ENCODE results near the gene RAPGEF4. TPM values are rescaled to one million over a fixed set of nuclear protein-coding genes. Genes with fewer than 3 reads are reported as not detected.

Gene RAPGEF4
- total RNA-seq, 1 experiment from 2014 or later = 0.59 TPM

DNA sequence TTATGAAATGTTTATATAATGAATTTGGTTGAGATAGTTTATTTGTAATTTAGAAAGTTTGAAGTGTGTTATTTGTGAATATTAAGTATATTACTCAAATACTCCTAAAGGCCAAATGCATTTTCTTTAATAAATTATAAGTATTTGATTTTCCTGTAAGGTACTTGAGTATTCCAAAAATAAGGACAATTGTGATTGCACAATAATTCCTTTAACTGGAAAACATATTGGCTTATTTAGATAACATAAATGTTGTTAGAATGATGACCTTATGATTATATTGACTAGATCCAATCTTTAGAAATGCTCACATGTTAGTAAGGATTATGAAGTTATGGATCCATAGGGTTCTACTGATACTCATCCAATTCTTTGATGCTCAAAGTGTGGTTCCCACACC is 214.9 kb downstream of the RAPGEF4 start:
- Histone ChIP-seq H3K4me2 (ENCODE audit: low read length) (no peak overlapping the region), H3K9ac (ENCODE audit: low read length) (no peak overlapping the region), H3K27ac (ENCODE audit: low read depth, low read length) (no peak overlapping the region), H3K9me2 (ENCODE audit: insufficient read depth) (no peaks in the 10 kb centered on the region), H3K27me3 (ENCODE audit: insufficient read depth, low read length) (no peaks in the 10 kb centered on the region), H4K20me1 (ENCODE audit: insufficient read depth) (no peaks in the 10 kb centered on the region), H3K36me3 (ENCODE audit: control insufficient read depth in 1 of 2, insufficient read depth in 2 of 2, low read length in 2 of 2) (no peaks in the 10 kb centered on the region), H3K4me1 (ENCODE audit: control insufficient read depth in 1 of 2, insufficient read depth in 2 of 2, low read length in 2 of 2) (no peaks in the 10 kb centered on the region), H3K4me3 (replicated peaks in 1 of 2; ENCODE audit: low read depth in 1 of 2, low read length in 2 of 2) (no peak overlapping the region), H3K9me3 (ENCODE audit: control insufficient read depth in 1 of 2, insufficient read depth in 1 of 2, low read depth in 1 of 2, low read length in 2 of 2) (no peaks in the 10 kb centered on the region), H3K79me2 (ENCODE audit: insufficient read depth, low read length) (no peaks in the 10 kb centered on the region), H2AFZ (ENCODE audit: low read depth, low read length, poor library complexity, severe bottlenecking) (no peak overlapping the region)
- ChIA-PET CTCF (no interaction called here), POLR2A (no interaction called here), RAD21 (ENCODE audit: low non-redundant PET in 1 of 2, low total read pairs in 2 of 2, uncharacterized antibody in 2 of 2, unreplicated experiment in 2 of 2) (no interaction called here)
- no TSS peak for BruUV-seq (replicated peaks)
- no peak for TF ChIP-seq CEBPB (IDR thresholded peaks at IDR 0.05; ENCODE audit: low read depth)
- no peak for TF ChIP-seq ELF1 (IDR thresholded peaks at IDR 0.05; ENCODE audit: borderline replicate concordance, low read depth)
- TF ChIP-seq CBX3 (IDR thresholded peaks at IDR 0.05; ENCODE audit: low read depth) = no peak
- no peak for TF ChIP-seq POLR2A (IDR thresholded peaks at IDR 0.05; ENCODE audit: borderline replicate concordance, extremely low read depth, insufficient read depth, insufficient read length)
- TF ChIP-seq, protein P1, sequence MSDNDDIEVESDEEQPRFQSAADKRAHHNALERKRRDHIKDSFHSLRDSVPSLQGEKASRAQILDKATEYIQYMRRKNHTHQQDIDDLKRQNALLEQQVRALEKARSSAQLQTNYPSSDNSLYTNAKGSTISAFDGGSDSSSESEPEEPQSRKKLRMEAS (IDR thresholded peaks at IDR 0.05) = no peak
- TF ChIP-seq, protein P2, sequence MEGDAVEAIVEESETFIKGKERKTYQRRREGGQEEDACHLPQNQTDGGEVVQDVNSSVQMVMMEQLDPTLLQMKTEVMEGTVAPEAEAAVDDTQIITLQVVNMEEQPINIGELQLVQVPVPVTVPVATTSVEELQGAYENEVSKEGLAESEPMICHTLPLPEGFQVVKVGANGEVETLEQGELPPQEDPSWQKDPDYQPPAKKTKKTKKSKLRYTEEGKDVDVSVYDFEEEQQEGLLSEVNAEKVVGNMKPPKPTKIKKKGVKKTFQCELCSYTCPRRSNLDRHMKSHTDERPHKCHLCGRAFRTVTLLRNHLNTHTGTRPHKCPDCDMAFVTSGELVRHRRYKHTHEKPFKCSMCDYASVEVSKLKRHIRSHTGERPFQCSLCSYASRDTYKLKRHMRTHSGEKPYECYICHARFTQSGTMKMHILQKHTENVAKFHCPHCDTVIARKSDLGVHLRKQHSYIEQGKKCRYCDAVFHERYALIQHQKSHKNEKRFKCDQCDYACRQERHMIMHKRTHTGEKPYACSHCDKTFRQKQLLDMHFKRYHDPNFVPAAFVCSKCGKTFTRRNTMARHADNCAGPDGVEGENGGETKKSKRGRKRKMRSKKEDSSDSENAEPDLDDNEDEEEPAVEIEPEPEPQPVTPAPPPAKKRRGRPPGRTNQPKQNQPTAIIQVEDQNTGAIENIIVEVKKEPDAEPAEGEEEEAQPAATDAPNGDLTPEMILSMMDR (IDR thresholded peaks at IDR 0.05 in 2 of 3, conservative IDR thresholded peaks at IDR 0.05 in 1 of 3; ENCODE audit: borderline replicate concordance in 1 of 3, insufficient read depth in 1 of 3, low read depth in 2 of 3, low read length in 2 of 3) = no peak
- TF ChIP-seq YY1 (IDR thresholded peaks at IDR 0.05; ENCODE audit: extremely low read depth, insufficient replicate concordance, low read depth, low read length) = no peak
- TF ChIP-seq ZNF274 (IDR thresholded peaks at IDR 0.05; ENCODE audit: low read depth, low read length) = no peak
- TF ChIP-seq RAD21 (IDR thresholded peaks at IDR 0.05; ENCODE audit: low read depth) = no peak
- TF ChIP-seq JUND (IDR thresholded peaks at IDR 0.05) = no peak
- TF ChIP-seq, protein P3, sequence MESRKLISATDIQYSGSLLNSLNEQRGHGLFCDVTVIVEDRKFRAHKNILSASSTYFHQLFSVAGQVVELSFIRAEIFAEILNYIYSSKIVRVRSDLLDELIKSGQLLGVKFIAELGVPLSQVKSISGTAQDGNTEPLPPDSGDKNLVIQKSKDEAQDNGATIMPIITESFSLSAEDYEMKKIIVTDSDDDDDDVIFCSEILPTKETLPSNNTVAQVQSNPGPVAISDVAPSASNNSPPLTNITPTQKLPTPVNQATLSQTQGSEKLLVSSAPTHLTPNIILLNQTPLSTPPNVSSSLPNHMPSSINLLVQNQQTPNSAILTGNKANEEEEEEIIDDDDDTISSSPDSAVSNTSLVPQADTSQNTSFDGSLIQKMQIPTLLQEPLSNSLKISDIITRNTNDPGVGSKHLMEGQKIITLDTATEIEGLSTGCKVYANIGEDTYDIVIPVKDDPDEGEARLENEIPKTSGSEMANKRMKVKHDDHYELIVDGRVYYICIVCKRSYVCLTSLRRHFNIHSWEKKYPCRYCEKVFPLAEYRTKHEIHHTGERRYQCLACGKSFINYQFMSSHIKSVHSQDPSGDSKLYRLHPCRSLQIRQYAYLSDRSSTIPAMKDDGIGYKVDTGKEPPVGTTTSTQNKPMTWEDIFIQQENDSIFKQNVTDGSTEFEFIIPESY (IDR thresholded peaks at IDR 0.05; ENCODE audit: extremely low read depth, insufficient replicate concordance, low read length) = no peak
- TF ChIP-seq, protein P4, sequence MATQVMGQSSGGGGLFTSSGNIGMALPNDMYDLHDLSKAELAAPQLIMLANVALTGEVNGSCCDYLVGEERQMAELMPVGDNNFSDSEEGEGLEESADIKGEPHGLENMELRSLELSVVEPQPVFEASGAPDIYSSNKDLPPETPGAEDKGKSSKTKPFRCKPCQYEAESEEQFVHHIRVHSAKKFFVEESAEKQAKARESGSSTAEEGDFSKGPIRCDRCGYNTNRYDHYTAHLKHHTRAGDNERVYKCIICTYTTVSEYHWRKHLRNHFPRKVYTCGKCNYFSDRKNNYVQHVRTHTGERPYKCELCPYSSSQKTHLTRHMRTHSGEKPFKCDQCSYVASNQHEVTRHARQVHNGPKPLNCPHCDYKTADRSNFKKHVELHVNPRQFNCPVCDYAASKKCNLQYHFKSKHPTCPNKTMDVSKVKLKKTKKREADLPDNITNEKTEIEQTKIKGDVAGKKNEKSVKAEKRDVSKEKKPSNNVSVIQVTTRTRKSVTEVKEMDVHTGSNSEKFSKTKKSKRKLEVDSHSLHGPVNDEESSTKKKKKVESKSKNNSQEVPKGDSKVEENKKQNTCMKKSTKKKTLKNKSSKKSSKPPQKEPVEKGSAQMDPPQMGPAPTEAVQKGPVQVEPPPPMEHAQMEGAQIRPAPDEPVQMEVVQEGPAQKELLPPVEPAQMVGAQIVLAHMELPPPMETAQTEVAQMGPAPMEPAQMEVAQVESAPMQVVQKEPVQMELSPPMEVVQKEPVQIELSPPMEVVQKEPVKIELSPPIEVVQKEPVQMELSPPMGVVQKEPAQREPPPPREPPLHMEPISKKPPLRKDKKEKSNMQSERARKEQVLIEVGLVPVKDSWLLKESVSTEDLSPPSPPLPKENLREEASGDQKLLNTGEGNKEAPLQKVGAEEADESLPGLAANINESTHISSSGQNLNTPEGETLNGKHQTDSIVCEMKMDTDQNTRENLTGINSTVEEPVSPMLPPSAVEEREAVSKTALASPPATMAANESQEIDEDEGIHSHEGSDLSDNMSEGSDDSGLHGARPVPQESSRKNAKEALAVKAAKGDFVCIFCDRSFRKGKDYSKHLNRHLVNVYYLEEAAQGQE (IDR thresholded peaks at IDR 0.05; ENCODE audit: low read depth) = no peak
- TF ChIP-seq EZH2phosphoT487 (IDR thresholded peaks at IDR 0.05; ENCODE audit: borderline replicate concordance) = no peak
- no peak for TF ChIP-seq SRF (IDR thresholded peaks at IDR 0.05; ENCODE audit: low read depth)
- no peak for TF ChIP-seq EZH2 (IDR thresholded peaks at IDR 0.05)
- TF ChIP-seq POLR2AphosphoS5 (IDR thresholded peaks at IDR 0.05; ENCODE audit: low read depth, low read length) = no peak
- TF ChIP-seq ZFX (IDR thresholded peaks at IDR 0.05) = no peak
- ATAC-seq = no peak
- DNase-seq (ENCODE audit: low read depth, low spot score) = no peak
- intact Hi-C loops (cut with micrococcal nuclease) = no loop called here
